HG02884 (cell line): ENCODE data around the gene FAM217A.

Source experiments
- ATAC-seq: cut with Tn5 transposase; IDR thresholded peaks from one replicate; pipeline ENCODE4 v1.9.1; 2021; ENCODE audit warnings: mild to moderate bottlenecking, moderate library complexity; ENCODE audit not compliant: unreplicated experiment

The FAM217A gene

DNA sequence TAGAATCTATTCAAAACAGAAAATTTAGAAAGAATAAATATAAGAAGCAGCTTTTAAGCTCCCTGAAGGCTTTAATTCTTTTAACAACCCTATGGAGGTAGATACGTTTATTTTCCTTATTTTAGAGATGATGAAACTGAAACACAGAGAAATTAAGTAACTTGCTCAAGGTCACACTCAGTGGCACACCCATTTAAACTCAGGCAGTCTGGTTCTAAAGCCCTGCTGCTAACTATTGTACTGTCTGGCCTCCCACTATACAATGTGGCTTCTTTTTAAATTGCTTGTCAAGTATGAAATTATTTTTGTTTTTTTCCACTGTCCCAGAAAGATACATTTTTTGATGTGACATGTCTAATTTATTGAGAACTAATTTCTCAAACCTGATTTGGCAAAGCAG lies 55.7 kb downstream of the FAM217A start:
- ATAC-seq: no peak

GRCh38 chr6:4021854-4022695 lies 56.9 kb downstream of the FAM217A start:
- no peak for ATAC-seq

- peak; percentile 56 for ATAC-seq
Observed at GRCh38 chr6:4021133-4021853, 57.6 kb downstream of the FAM217A start.

GRCh38 chr6:4020822-4021132 lies 58.2 kb downstream of the FAM217A start:
- ATAC-seq: no peak

GRCh38 chr6:4018924-4019236 lies 60.1 kb downstream of the FAM217A start:
- no peak for ATAC-seq
